ENCODE measurements around the gene SPOUT1. TPM values are rescaled to one million over a fixed set of nuclear protein-coding genes. Genes with fewer than 3 reads are reported as not detected.

The SPOUT1 gene
- total RNA-seq, 1 experiment from 2014 or later = 70.4 TPM

- RAD21 ChIA-PET (ENCODE audit: low non-redundant PET in 1 of 2, low total read pairs in 2 of 2, uncharacterized antibody in 2 of 2, unreplicated experiment in 2 of 2) = no interaction called here
- intact Hi-C loops (cut with micrococcal nuclease) = no loop called here
- Histone ChIP-seq H3K27me3 (ENCODE audit: insufficient read depth, low read length) (no peaks in the 10 kb centered on the region), H3K36me3 (ENCODE audit: control insufficient read depth in 1 of 2, insufficient read depth in 2 of 2, low read length in 2 of 2) (peaks cover 0 to 3% of the 10 kb centered on the region in 2 experiments; a peak in 2 of 4 replicates), H3K79me2 (ENCODE audit: insufficient read depth, low read length) (peaks cover 14% of the 10 kb centered on the region), H4K20me1 (ENCODE audit: insufficient read depth) (no peaks in the 10 kb centered on the region), H3K27ac (ENCODE audit: low read depth, low read length) (no peak overlapping the region), H3K4me2 (ENCODE audit: low read length) (no peak overlapping the region), H3K9me2 (ENCODE audit: insufficient read depth) (no peaks in the 10 kb centered on the region), H3K4me1 (ENCODE audit: control insufficient read depth in 1 of 2, insufficient read depth in 2 of 2, low read length in 2 of 2) (peaks cover 12 to 28% of the 10 kb centered on the region in 2 experiments; a peak in 3 of 4 replicates), H3K9ac (ENCODE audit: low read length) (no peak overlapping the region), H3K9me3 (ENCODE audit: control insufficient read depth in 1 of 2, insufficient read depth in 1 of 2, low read depth in 1 of 2, low read length in 2 of 2) (peaks cover 2 to 4% of the 10 kb centered on the region in 2 experiments; a peak in 2 of 4 replicates), H3K4me3 (replicated peaks in 1 of 2; ENCODE audit: low read depth in 1 of 2, low read length in 2 of 2) (no peak overlapping the region), H2AFZ (ENCODE audit: low read depth, low read length, poor library complexity, severe bottlenecking) (no peak overlapping the region)
- POLR2A ChIA-PET = no interaction called here
- CTCF ChIA-PET = no interaction called here
- BruUV-seq (replicated peaks) = no TSS peak
- ATAC-seq = no peak
- TF ChIP-seq CEBPB (IDR thresholded peaks at IDR 0.05; ENCODE audit: low read depth) (no peak), SRF (IDR thresholded peaks at IDR 0.05; ENCODE audit: low read depth) (no peak), CTCF (IDR thresholded peaks at IDR 0.05 in 2 of 3, conservative IDR thresholded peaks at IDR 0.05 in 1 of 3; ENCODE audit: borderline replicate concordance in 1 of 3, insufficient read depth in 1 of 3, low read depth in 2 of 3, low read length in 2 of 3) (no peak), EZH2 (IDR thresholded peaks at IDR 0.05) (no peak), FOSL1 (IDR thresholded peaks at IDR 0.05; ENCODE audit: low read depth) (no peak), EZH2phosphoT487 (IDR thresholded peaks at IDR 0.05; ENCODE audit: borderline replicate concordance) (no peak), SP1 (IDR thresholded peaks at IDR 0.05; ENCODE audit: low read depth) (no peak), POLR2AphosphoS5 (IDR thresholded peaks at IDR 0.05; ENCODE audit: low read depth, low read length) (no peak), RAD21 (IDR thresholded peaks at IDR 0.05; ENCODE audit: low read depth) (no peak), ZNF274 (IDR thresholded peaks at IDR 0.05; ENCODE audit: low read depth, low read length) (no peak), CBX3 (IDR thresholded peaks at IDR 0.05; ENCODE audit: low read depth) (no peak), SIN3A (IDR thresholded peaks at IDR 0.05; ENCODE audit: low read depth) (no peak), EGR1 (IDR thresholded peaks at IDR 0.05; ENCODE audit: low read depth) (no peak), ELF1 (IDR thresholded peaks at IDR 0.05; ENCODE audit: borderline replicate concordance, low read depth) (no peak)
- no peak for DNase-seq (ENCODE audit: low read depth, low spot score)
These were observed 44.2 kb downstream of the SPOUT1 start for GRCh38 chr9:128785427-128785826.

Data from HCT116 (cell line).